Small intestine (tissue), 16 donors: ENCODE measurements around the gene TBC1D4. TPM values are rescaled to one million over a fixed set of nuclear protein-coding genes. Genes with fewer than 3 reads are reported as not detected.

Experiments used
- DNase-seq, 2 donors: peaks; one replicate each; pipeline versions ENCODE4 v3.0.0 to v3.0.0-alpha.2; 2013
- FAIRE-seq: peaks from 2 replicates; lab custom pipeline; 2012; peaks lifted over from hg19 to GRCh38; lab: Jason Lieb, UNC
- H3K27ac ChIP-seq, 3 donors: one replicate each; pipeline ENCODE4 v1.5.1; 2013; ENCODE audit warnings: low read length in 2 of 3, mild to moderate bottlenecking in 2 of 3, control low read depth in 1 of 3, inconsistent platforms in 1 of 3, low read depth in 1 of 3, moderate library complexity in 1 of 3
- H3K27me3 ChIP-seq, 3 donors: one replicate each; pipeline ENCODE4 v1.6.1; 2013; ENCODE audit warnings: low read length in 3 of 3, inconsistent platforms in 1 of 3; ENCODE audit not compliant: control insufficient read depth in 3 of 3, insufficient read depth in 3 of 3
- H3K36me3 ChIP-seq, 3 donors: one replicate each; pipeline ENCODE4 v1.6.1; 2013; ENCODE audit warnings: low read length in 3 of 3, inconsistent platforms in 1 of 3, low read depth in 1 of 3, mild to moderate bottlenecking in 1 of 3, moderate library complexity in 1 of 3; ENCODE audit not compliant: control insufficient read depth in 3 of 3, insufficient read depth in 2 of 3
- H3K4me1 ChIP-seq, 3 donors: one replicate each; pipeline ENCODE4 v1.6.1; 2013; ENCODE audit warnings: low read length in 2 of 3, inconsistent platforms in 1 of 3, low read depth in 1 of 3, mild to moderate bottlenecking in 1 of 3, moderate library complexity in 1 of 3; ENCODE audit not compliant: control insufficient read depth in 3 of 3, insufficient read depth in 2 of 3
- H3K4me3 ChIP-seq, 3 donors: one replicate each; pipeline ENCODE4 v1.5.1; 2013; ENCODE audit warnings: low read length in 3 of 3, control low read depth in 1 of 3, inconsistent platforms in 1 of 3, low read depth in 1 of 3, mild to moderate bottlenecking in 1 of 3, moderate library complexity in 1 of 3
- H3K9me3 ChIP-seq, 2 donors: one replicate each; pipeline ENCODE4 v1.6.1; 2013; ENCODE audit warnings: low read depth in 1 of 2, low read length in 1 of 2; ENCODE audit not compliant: control insufficient read depth in 2 of 2, insufficient read depth in 1 of 2
- WGBS, 3 donors: extraction: QIAGEN DNeasy Blood & Tissue Kit; methylation state at CpG; one replicate each; pipeline ENCODE4 v1.1.7; 2013; 5-methylcytosine and 5-hydroxymethylcytosine counted together
- long read RNA-seq, 10 donors: transcript quantifications; one replicate each; lab custom pipeline, GENCODE V29; 2026
- polyA plus RNA-seq, 4 donors: library from polyadenylated mRNA; stranded (reverse) in 3 of 4; unstranded in 1 of 4; fragments of 200-250 nt in 3 of 4; fragments of 120-200 nt in 1 of 4; gene quantifications; one replicate each; pipeline versions ENCODE4 v1.2.1 to v1.2.3, GENCODE V29; 2013
- donor health status: healthy with polysubstance abuse.
- donor health status: control.
- donor health status: control.
- donor health status: Bipolar disorder and iron deficiency.
- donor health status: healthy.

Gene TBC1D4, protein sequence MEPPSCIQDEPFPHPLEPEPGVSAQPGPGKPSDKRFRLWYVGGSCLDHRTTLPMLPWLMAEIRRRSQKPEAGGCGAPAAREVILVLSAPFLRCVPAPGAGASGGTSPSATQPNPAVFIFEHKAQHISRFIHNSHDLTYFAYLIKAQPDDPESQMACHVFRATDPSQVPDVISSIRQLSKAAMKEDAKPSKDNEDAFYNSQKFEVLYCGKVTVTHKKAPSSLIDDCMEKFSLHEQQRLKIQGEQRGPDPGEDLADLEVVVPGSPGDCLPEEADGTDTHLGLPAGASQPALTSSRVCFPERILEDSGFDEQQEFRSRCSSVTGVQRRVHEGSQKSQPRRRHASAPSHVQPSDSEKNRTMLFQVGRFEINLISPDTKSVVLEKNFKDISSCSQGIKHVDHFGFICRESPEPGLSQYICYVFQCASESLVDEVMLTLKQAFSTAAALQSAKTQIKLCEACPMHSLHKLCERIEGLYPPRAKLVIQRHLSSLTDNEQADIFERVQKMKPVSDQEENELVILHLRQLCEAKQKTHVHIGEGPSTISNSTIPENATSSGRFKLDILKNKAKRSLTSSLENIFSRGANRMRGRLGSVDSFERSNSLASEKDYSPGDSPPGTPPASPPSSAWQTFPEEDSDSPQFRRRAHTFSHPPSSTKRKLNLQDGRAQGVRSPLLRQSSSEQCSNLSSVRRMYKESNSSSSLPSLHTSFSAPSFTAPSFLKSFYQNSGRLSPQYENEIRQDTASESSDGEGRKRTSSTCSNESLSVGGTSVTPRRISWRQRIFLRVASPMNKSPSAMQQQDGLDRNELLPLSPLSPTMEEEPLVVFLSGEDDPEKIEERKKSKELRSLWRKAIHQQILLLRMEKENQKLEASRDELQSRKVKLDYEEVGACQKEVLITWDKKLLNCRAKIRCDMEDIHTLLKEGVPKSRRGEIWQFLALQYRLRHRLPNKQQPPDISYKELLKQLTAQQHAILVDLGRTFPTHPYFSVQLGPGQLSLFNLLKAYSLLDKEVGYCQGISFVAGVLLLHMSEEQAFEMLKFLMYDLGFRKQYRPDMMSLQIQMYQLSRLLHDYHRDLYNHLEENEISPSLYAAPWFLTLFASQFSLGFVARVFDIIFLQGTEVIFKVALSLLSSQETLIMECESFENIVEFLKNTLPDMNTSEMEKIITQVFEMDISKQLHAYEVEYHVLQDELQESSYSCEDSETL (N-terminal part only)
- 1 to 10 TPM; 2.4 to 8.1 (median 5.3) TPM for polyA plus RNA-seq
- long read RNA-seq, donor 1, result 0 reads
- long read RNA-seq, donor 2, result 0 reads
- long read RNA-seq, donor 3, result 0 reads
- long read RNA-seq, donor 4, result 0 reads
- long read RNA-seq, donor 5, result 0 reads
- long read RNA-seq, donor 6, result 0 reads
- long read RNA-seq, donor 7, result 0 reads
- long read RNA-seq, donor 8, partial matches to known transcripts, result 0 of 1 reads
- long read RNA-seq, donor 8, other reads (novel, unspliced or antisense), result 0 of 1 reads
- long read RNA-seq, donor 9, result 0 reads
- long read RNA-seq, donor 10, result 0 reads

GRCh38 chr13:75482070-75482819 lies at the start of gene TBC1D4:
Gene TBC1D4 (minus strand): TSS chr13:75482169. CDS start chr13:75481767, 402 bp downstream.
- Histone ChIP-seq H3K27ac (peak within 1 kb of the TSS in 2 of 3 donors; percentile 51 to 73), H3K36me3 (no peaks in the 10 kb centered on the region), H3K4me1 (no peaks in the 10 kb centered on the region), H3K9me3 (no peaks in the 10 kb centered on the region), H3K4me3 (peak within 1 kb of the TSS; percentile 57 to 86 (median 57)), H3K27me3 (no peaks in the 10 kb centered on the region)
- FAIRE-seq (no peak), DNase-seq (peak; percentile 82 to 93)
- WGBS, 3 donors, result 0% methylated on average over 56 to 58 of the region's 58 CpGs

- H3K27me3 ChIP-seq, result no peaks in the 10 kb centered on the region
- H3K4me1 ChIP-seq, result peaks cover 0 to 3% (median 0%) of the 10 kb centered on the region in 3 donors
- H3K4me3 ChIP-seq, result no peak overlapping the region
- H3K36me3 ChIP-seq, result peaks cover 0 to 10% (median 0%) of the 10 kb centered on the region in 3 donors
- DNase-seq, result peak; percentile 54 to 80
- FAIRE-seq, result no peak
- H3K9me3 ChIP-seq, result no peaks in the 10 kb centered on the region
- no peak overlapping the region for H3K27ac ChIP-seq
These were observed 48.6 kb upstream of the TBC1D4 start for GRCh38 chr13:75530549-75530961.

DNA sequence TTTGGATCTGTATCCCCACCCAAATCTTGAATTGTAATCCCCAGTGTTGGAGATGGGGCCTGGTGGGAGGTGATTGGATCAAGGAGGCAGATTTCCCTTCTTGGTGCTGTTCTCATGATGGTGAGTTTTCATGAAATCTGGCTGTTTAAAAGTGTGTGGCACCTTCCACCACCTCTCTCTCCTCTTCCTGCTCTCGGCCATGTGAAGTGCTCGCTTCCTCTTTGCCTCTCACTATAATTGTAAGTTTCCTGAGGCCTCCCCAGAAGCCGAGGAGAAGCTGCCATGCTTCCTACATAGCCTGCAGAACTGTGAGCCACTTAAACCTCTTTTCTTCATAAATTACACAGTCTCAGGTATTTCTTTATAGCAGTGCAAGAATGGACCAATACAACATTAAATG lies 40.0 kb upstream of the TBC1D4 start:
- Histone ChIP-seq H3K27me3 (no peaks in the 10 kb centered on the region), H3K36me3 (peaks cover 0 to 3% (median 3%) of the 10 kb centered on the region in 3 donors), H3K27ac (no peak overlapping the region), H3K4me3 (no peak overlapping the region), H3K4me1 (no peaks in the 10 kb centered on the region), H3K9me3 (peaks cover 0 to 15% of the 10 kb centered on the region in 2 donors)
- WGBS, 3 donors, result 74 to 86% (median 85%) methylated on average over 3 of the region's 3 CpGs
- no peak for FAIRE-seq
- DNase-seq, result no peak

DNA sequence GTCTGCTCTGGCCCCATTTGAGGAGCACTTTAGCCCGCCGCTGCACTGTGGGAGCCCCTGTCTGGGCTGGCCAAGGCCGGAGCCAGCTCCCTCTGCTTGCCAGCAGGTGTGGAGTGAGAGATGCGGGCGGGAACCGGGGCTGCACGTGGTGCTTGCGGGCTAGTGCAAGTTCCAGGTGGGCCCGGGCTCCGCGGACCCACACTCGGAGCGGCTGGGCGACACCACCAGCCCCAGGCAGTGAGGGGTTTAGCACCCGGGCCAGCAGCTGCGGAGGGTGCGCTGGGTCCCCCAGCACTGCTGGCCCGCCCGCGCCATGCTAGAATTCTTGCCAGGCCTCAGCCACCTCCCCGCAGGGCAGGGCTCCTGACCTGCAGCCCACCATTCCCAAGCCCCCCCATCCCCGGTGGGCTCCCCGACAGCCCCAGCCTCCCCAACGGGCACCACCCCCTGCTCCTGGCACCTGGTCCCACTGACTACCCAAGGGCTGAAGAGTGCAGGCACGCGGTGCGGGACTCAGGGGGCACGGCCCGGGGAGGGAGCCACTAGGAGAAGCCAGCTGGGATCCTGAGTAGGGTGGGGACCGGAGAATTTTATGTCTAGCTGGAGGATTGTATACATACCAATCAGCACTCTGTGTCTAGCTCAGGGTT lies 36.6 kb upstream of the TBC1D4 start:
- no peaks in the 10 kb centered on the region for H3K36me3 ChIP-seq
- H3K4me3 ChIP-seq, result no peak overlapping the region
- 94 to 99% (median 95%) methylated on average over 22 to 30 of the region's 30 CpGs for WGBS, 3 donors
- DNase-seq (no peak), FAIRE-seq (no peak)
- H3K27ac ChIP-seq, result no peak overlapping the region
- H3K4me1 ChIP-seq, result no peaks in the 10 kb centered on the region
- H3K27me3 ChIP-seq, result no peaks in the 10 kb centered on the region
- peaks cover 0 to 19% of the 10 kb centered on the region in 2 donors for H3K9me3 ChIP-seq

DNA sequence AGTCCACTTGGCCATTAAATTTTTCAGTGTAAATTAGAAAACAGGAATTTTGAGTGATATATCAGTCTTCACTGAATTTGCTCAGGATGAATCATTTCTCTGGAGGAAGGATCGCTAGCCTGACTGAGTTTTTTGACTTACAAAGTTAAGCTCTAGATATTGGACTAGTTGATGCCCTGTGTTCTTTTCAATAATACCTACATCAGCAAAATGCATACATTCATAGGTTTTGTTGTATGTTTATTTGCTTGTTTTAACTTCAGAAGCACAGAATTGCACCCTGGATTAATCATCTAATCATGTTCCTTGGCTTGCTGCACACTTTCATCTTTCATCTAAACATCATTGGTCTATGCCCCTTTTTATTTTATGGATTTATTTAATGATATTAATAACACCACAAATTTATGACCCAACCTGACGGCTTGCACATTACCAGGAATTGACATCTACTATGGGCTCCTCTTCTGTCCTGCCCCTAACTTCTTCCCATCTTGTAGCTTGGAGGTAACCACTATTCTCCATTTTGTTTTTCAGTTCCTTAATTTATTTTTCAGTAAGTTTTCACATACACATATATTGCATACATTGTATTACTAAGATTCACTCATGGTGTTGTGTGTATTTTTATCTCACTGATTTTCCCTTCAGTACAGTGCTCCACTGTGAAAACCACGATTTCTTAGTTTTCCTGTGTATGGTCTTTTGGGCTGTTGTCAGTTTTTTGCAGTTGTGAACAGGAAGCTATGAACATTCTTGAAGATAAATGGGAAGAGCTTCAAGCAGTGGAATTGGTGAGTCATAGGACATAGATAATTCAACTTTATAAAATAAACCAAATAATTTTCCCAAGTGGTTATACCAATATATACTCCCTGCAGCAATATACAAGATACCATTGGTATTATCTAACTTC lies 32.4 kb upstream of the TBC1D4 start:
- DNase-seq (no peak), FAIRE-seq (no peak)
- H3K36me3 ChIP-seq, result no peaks in the 10 kb centered on the region
- WGBS, 3 donors, result 76 to 90% (median 82%) methylated on average over 3 of the region's 3 CpGs
- H3K9me3 ChIP-seq, result peaks cover 0 to 5% of the 10 kb centered on the region in 2 donors
- H3K27me3 ChIP-seq, result no peaks in the 10 kb centered on the region
- H3K27ac ChIP-seq, result no peak overlapping the region
- H3K4me3 ChIP-seq, result no peak overlapping the region
- H3K4me1 ChIP-seq, result no peaks in the 10 kb centered on the region

- FAIRE-seq, result no peak
- Histone ChIP-seq H3K4me1 (no peaks in the 10 kb centered on the region), H3K4me3 (no peak overlapping the region), H3K9me3 (peaks cover 0 to 4% of the 10 kb centered on the region in 2 donors), H3K36me3 (no peaks in the 10 kb centered on the region), H3K27me3 (no peaks in the 10 kb centered on the region), H3K27ac (no peak overlapping the region)
- DNase-seq, result no peak
- 81 to 91% (median 88%) methylated on average over 5 of the region's 5 CpGs for WGBS, 3 donors
These were observed 31.3 kb upstream of the TBC1D4 start for GRCh38 chr13:75513271-75513670.
